ENCODE measurements around the gene CAPN8. TPM values are rescaled to one million over a fixed set of nuclear protein-coding genes. Genes with fewer than 3 reads are reported as not detected.
A peak's percentile ranks its signal among the peaks of the same experiment; 100 is the strongest.

CAPN8 gene
- total RNA-seq, 1 donor: not detected

GRCh38 chr1:223512057-223512456 lies 153.4 kb downstream of the CAPN8 start:
- no peaks in the 10 kb centered on the region for H4K20me1 ChIP-seq (ENCODE audit: insufficient read depth, low read length)
- TF ChIP-seq CTCF (IDR thresholded peaks at IDR 0.05; ENCODE audit: extremely low read depth, low read depth, low read length): no peak
- H3K27me3 ChIP-seq (ENCODE audit: insufficient read depth, low read length): peaks cover 27% of the 10 kb centered on the region
- DNase-seq (ENCODE audit: insufficient read length, low spot score, missing footprints): no peak
- H3K79me2 ChIP-seq (ENCODE audit: insufficient read depth, low read length): no peaks in the 10 kb centered on the region
- no peak overlapping the region for H3K4me2 ChIP-seq (ENCODE audit: insufficient read depth, low read length)
- H3K36me3 ChIP-seq (ENCODE audit: insufficient read depth, low read length): no peaks in the 10 kb centered on the region
- no peak overlapping the region for H3K27ac ChIP-seq (ENCODE audit: low read depth, low read length)
- no peaks in the 10 kb centered on the region for H3K4me1 ChIP-seq (ENCODE audit: insufficient read depth, low read length)
- no peak overlapping the region for H3K4me3 ChIP-seq (ENCODE audit: insufficient read depth, low read length)
- no peak overlapping the region for H2AFZ ChIP-seq (ENCODE audit: low read length)
- H3K9me3 ChIP-seq (ENCODE audit: low read depth, low read length): no peaks in the 10 kb centered on the region

- Histone ChIP-seq H3K79me2 (ENCODE audit: insufficient read depth, low read length) (no peaks in the 10 kb centered on the region), H3K36me3 (ENCODE audit: insufficient read depth, low read length) (no peaks in the 10 kb centered on the region), H2AFZ (ENCODE audit: low read length) (no peak overlapping the region), H3K27me3 (ENCODE audit: insufficient read depth, low read length) (no peaks in the 10 kb centered on the region), H3K27ac (ENCODE audit: low read depth, low read length) (no peak overlapping the region), H3K4me3 (ENCODE audit: insufficient read depth, low read length) (no peak overlapping the region), H4K20me1 (ENCODE audit: insufficient read depth, low read length) (no peaks in the 10 kb centered on the region), H3K4me1 (ENCODE audit: insufficient read depth, low read length) (peaks cover 8% of the 10 kb centered on the region), H3K4me2 (ENCODE audit: insufficient read depth, low read length) (no peak overlapping the region), H3K9me3 (ENCODE audit: low read depth, low read length) (no peaks in the 10 kb centered on the region)
- no peak for TF ChIP-seq CTCF (IDR thresholded peaks at IDR 0.05; ENCODE audit: extremely low read depth, low read depth, low read length)
- no peak for DNase-seq (ENCODE audit: insufficient read length, low spot score, missing footprints)
Measured at GRCh38 chr1:223508796-223509195, 156.7 kb downstream of the CAPN8 start.

GRCh38 chr1:223504741-223505140 lies 160.8 kb downstream of the CAPN8 start:
- Histone ChIP-seq H4K20me1 (ENCODE audit: insufficient read depth, low read length) (no peaks in the 10 kb centered on the region), H3K36me3 (ENCODE audit: insufficient read depth, low read length) (no peaks in the 10 kb centered on the region), H3K9me3 (ENCODE audit: low read depth, low read length) (no peaks in the 10 kb centered on the region), H3K27me3 (ENCODE audit: insufficient read depth, low read length) (no peaks in the 10 kb centered on the region), H3K27ac (ENCODE audit: low read depth, low read length) (peak overlapping the region; percentile 70), H3K79me2 (ENCODE audit: insufficient read depth, low read length) (no peaks in the 10 kb centered on the region), H3K4me3 (ENCODE audit: insufficient read depth, low read length) (no peak overlapping the region), H2AFZ (ENCODE audit: low read length) (peak overlapping the region; percentile 87), H3K4me2 (ENCODE audit: insufficient read depth, low read length) (peak overlapping the region; percentile 15), H3K4me1 (ENCODE audit: insufficient read depth, low read length) (peaks cover 21% of the 10 kb centered on the region)
- peak; percentile 95 for DNase-seq (ENCODE audit: insufficient read length, low spot score, missing footprints)
- TF ChIP-seq CTCF (IDR thresholded peaks at IDR 0.05; ENCODE audit: extremely low read depth, low read depth, low read length): no peak

GRCh38 chr1:223503348-223503747 lies 162.2 kb downstream of the CAPN8 start:
- Histone ChIP-seq H3K27ac (ENCODE audit: low read depth, low read length) (no peak overlapping the region), H3K9me3 (ENCODE audit: low read depth, low read length) (no peaks in the 10 kb centered on the region), H3K79me2 (ENCODE audit: insufficient read depth, low read length) (no peaks in the 10 kb centered on the region), H3K36me3 (ENCODE audit: insufficient read depth, low read length) (no peaks in the 10 kb centered on the region), H3K4me2 (ENCODE audit: insufficient read depth, low read length) (no peak overlapping the region), H3K4me3 (ENCODE audit: insufficient read depth, low read length) (no peak overlapping the region), H3K27me3 (ENCODE audit: insufficient read depth, low read length) (no peaks in the 10 kb centered on the region), H2AFZ (ENCODE audit: low read length) (no peak overlapping the region), H3K4me1 (ENCODE audit: insufficient read depth, low read length) (peaks cover 22% of the 10 kb centered on the region), H4K20me1 (ENCODE audit: insufficient read depth, low read length) (no peaks in the 10 kb centered on the region)
- no peak for TF ChIP-seq CTCF (IDR thresholded peaks at IDR 0.05; ENCODE audit: extremely low read depth, low read depth, low read length)
- DNase-seq (ENCODE audit: insufficient read length, low spot score, missing footprints): no peak

Data from osteoblast (primary cell).